SK-N-SH (cell line): Measurements from ENCODE around the gene FGD4. TPM values are rescaled to one million over a fixed set of nuclear protein-coding genes. Genes with fewer than 3 reads are reported as not detected.

ENCODE experiments used
- CTCF ChIA-PET: fragments of 300-600, 350-600 bp; formaldehyde crosslinking; extraction: SDS; loops from one replicate; lab custom pipeline; 2021; lab: Yijun Ruan, JAX
- POLR2A ChIA-PET: fragments of 350-600 bp; sonication (Branson Sonifier 250); formaldehyde crosslinking; extraction: SDS; loops from one replicate; lab custom pipeline; 2020; ENCODE audit warnings: antibody characterized with exemption, inconsistent platforms; lab: Yijun Ruan, JAX
- DNase-seq: peaks from one replicate; pipeline ENCODE4 v3.0.0; 2012
- H2AFZ ChIP-seq: fragments of 200-600 bp; sonication (generic); 2 replicates; pipeline ENCODE4 v1.8.1; 2016; ENCODE audit warnings: antibody characterized with exemption, mild to moderate bottlenecking, low read depth
- H3F3A ChIP-seq: fragments of 200-600 bp; sonication (generic); replicated peaks from 2 replicates; pipeline ENCODE3; 2016; ENCODE audit warnings: antibody characterized with exemption, mild to moderate bottlenecking; ENCODE audit not compliant: insufficient read depth
- H3K27ac ChIP-seq, 2 experiments: fragments of 200-500 bp in 1 of 2; fragments of 200-600 bp in 1 of 2; sonication (Bioruptor generic) in 1 of 2; sonication (generic), shearing (Covaris generic) in 1 of 2; 2 replicates each; pipeline versions ENCODE4 v1.5.1 to v1.6.1; 2014 to 2016; ENCODE audit warnings: low read depth in 2 of 2, inconsistent platforms in 1 of 2, low read length in 1 of 2, mild to moderate bottlenecking in 1 of 2, mixed read lengths in 1 of 2
- H3K27me3 ChIP-seq: fragments of 200-600 bp; sonication (generic), shearing (Covaris generic); 2 replicates; pipeline ENCODE4 v1.6.1; 2016; ENCODE audit warnings: mixed run types; ENCODE audit not compliant: insufficient read depth
- H3K36me3 ChIP-seq, 2 experiments: fragments of 200-500 bp in 1 of 2; fragments of 200-600 bp in 1 of 2; sonication (Bioruptor generic) in 1 of 2; sonication (generic) in 1 of 2; replicated peaks in 1 of 2; 2 replicates each; pipeline versions ENCODE3 to v1.5.1; 2014 to 2016; ENCODE audit warnings: low read length in 1 of 2, mild to moderate bottlenecking in 1 of 2; ENCODE audit not compliant: insufficient read depth in 2 of 2, control insufficient read depth in 1 of 2
- H3K4me1 ChIP-seq, 2 experiments: fragments of 200-500 bp in 1 of 2; fragments of 200-600 bp in 1 of 2; sonication (Bioruptor generic) in 1 of 2; sonication (generic), shearing (Covaris generic) in 1 of 2; 2 replicates each; pipeline versions ENCODE4 v1.5.1 to v1.6.1; 2014 to 2016; ENCODE audit warnings: low read depth in 1 of 2, low read length in 1 of 2, mixed run types in 1 of 2; ENCODE audit not compliant: insufficient read depth in 2 of 2, control insufficient read depth in 1 of 2
- H3K4me2 ChIP-seq: fragments of 200-600 bp; sonication (generic), shearing (Covaris generic); 2 replicates; pipeline ENCODE4 v1.6.1; 2017; ENCODE audit warnings: mixed run types
- H3K4me3 ChIP-seq, 2 experiments: fragments of 200-500 bp in 1 of 2; fragments of 200-600 bp in 1 of 2; sonication (Bioruptor generic) in 1 of 2; sonication (generic), shearing (Covaris generic) in 1 of 2; 2 replicates each; pipeline versions ENCODE4 v1.5.1 to v1.8.1; 2014 to 2016; ENCODE audit warnings: low read depth in 2 of 2, inconsistent platforms in 1 of 2, low read length in 1 of 2, mild to moderate bottlenecking in 1 of 2, mixed read lengths in 1 of 2, moderate library complexity in 1 of 2
- H3K79me2 ChIP-seq: fragments of 200-600 bp; sonication (generic); 2 replicates; pipeline ENCODE4 v1.8.1; 2017; ENCODE audit warnings: mild to moderate bottlenecking; ENCODE audit not compliant: insufficient read depth
- H3K9ac ChIP-seq: fragments of 200-600 bp; sonication (generic); 2 replicates; pipeline ENCODE4 v1.6.1; 2017; ENCODE audit warnings: mixed run types
- H3K9me2 ChIP-seq: fragments of 200-600 bp; sonication (generic); 2 replicates; pipeline ENCODE4 v1.6.1; 2017; ENCODE audit warnings: mixed run types
- H3K9me3 ChIP-seq: fragments of 200-600 bp; sonication (generic); 2 replicates; pipeline ENCODE4 v1.6.1; 2017; ENCODE audit warnings: mixed run types, mild to moderate bottlenecking, moderate library complexity
- H4K20me1 ChIP-seq: fragments of 200-600 bp; sonication (generic); 2 replicates; pipeline ENCODE4 v1.6.1; 2017; ENCODE audit warnings: mild to moderate bottlenecking, mixed run types; ENCODE audit not compliant: insufficient read depth
- EP300 ChIP-seq, 2 experiments: IDR thresholded peaks; 2 replicates each; pipeline versions ENCODE4 v1.4.0 to v1.6.1; 2012; ENCODE audit warnings: borderline replicate concordance in 1 of 2, low read depth in 1 of 2, low read length in 1 of 2
- EZH2phosphoT487 ChIP-seq: fragments of 200-600 bp; sonication (generic); IDR thresholded peaks from 2 replicates; pipeline ENCODE4 v1.6.1; 2017; ENCODE audit warnings: low read depth, mixed run types, mild to moderate bottlenecking, antibody characterized with exemption, moderate library complexity, borderline replicate concordance
- FOXJ3 ChIP-seq: sonication (generic); formaldehyde crosslinking; IDR thresholded peaks from 2 replicates; pipeline ENCODE4 v1.5.1; 2020; ENCODE audit warnings: mild to moderate bottlenecking, missing genetic modification reagents
- FOXM1 ChIP-seq: IDR thresholded peaks from 2 replicates; pipeline ENCODE4 v1.4.0; 2012; ENCODE audit warnings: low read depth, mild to moderate bottlenecking
- GABPA ChIP-seq: IDR thresholded peaks from 2 replicates; pipeline ENCODE4 v1.4.0; 2012; ENCODE audit warnings: low read depth, mild to moderate bottlenecking
- GATA2 ChIP-seq: sonication (generic); formaldehyde crosslinking; IDR thresholded peaks from 2 replicates; pipeline ENCODE4 v1.5.0; 2020; ENCODE audit warnings: mild to moderate bottlenecking, missing genetic modification reagents
- JUND ChIP-seq: IDR thresholded peaks from 2 replicates; pipeline ENCODE4 v1.4.0; 2012
- MXI1 ChIP-seq: IDR thresholded peaks from 2 replicates; pipeline ENCODE4 v1.6.1; 2012; ENCODE audit warnings: mild to moderate bottlenecking, low read depth, low read length, improper control_type of control experiment
- NFIC ChIP-seq: IDR thresholded peaks from 2 replicates; pipeline ENCODE4 v1.4.0; 2012; ENCODE audit warnings: borderline replicate concordance
- NRF1 ChIP-seq: IDR thresholded peaks from 2 replicates; pipeline ENCODE4 v1.6.1; 2012; ENCODE audit warnings: low read depth, mild to moderate bottlenecking, low read length
- RCOR1 ChIP-seq: fragments of 150-350 bp; IDR thresholded peaks from 2 replicates; pipeline ENCODE4 v1.6.1; 2017; ENCODE audit warnings: antibody characterized with exemption, low read length
- SIN3A ChIP-seq: IDR thresholded peaks from 2 replicates; pipeline ENCODE4 v1.6.1; 2012; ENCODE audit warnings: low read depth, mild to moderate bottlenecking, low read length, moderate library complexity, borderline replicate concordance
- SMC3 ChIP-seq: IDR thresholded peaks from 2 replicates; pipeline ENCODE4 v1.6.1; 2012; ENCODE audit warnings: low read depth, low read length, improper control_type of control experiment
- TAF1 ChIP-seq: IDR thresholded peaks from 2 replicates; pipeline ENCODE4 v1.6.1; 2012; ENCODE audit warnings: low read depth, mild to moderate bottlenecking, low read length, moderate library complexity, borderline replicate concordance
- YY1 ChIP-seq: IDR thresholded peaks from 2 replicates; pipeline ENCODE4 v1.4.0; 2012; ENCODE audit warnings: low read depth, mild to moderate bottlenecking
- WGBS: methylation state at CpG from one replicate; pipeline ENCODE4 v1.1.6; 2017; ENCODE audit warnings: low lambda C conversion rate; 5-methylcytosine and 5-hydroxymethylcytosine counted together
- polyA plus RNA-seq, 3 experiments: library from polyadenylated mRNA; depleted of rRNA; stranded (reverse); fragments of >200 nt; gene quantifications; 2 replicates each; pipeline ENCODE4 v1.2.3, GENCODE V29; 2012
- TF ChIP-seq, protein P1 (sequence below): fragments of 200-600 bp; sonication (generic); IDR thresholded peaks from 2 replicates; pipeline ENCODE4 v1.6.1; 2017; ENCODE audit warnings: antibody characterized with exemption, mild to moderate bottlenecking, moderate library complexity
- TF ChIP-seq, protein P2 (sequence below): IDR thresholded peaks from 2 replicates; pipeline ENCODE4 v1.4.0; 2012; ENCODE audit warnings: low read depth, borderline replicate concordance

Gene FGD4
- polyA plus RNA-seq, 1 of the 3 experiments (the other 2 are of a cell fraction) = 0.26 TPM

DNA sequence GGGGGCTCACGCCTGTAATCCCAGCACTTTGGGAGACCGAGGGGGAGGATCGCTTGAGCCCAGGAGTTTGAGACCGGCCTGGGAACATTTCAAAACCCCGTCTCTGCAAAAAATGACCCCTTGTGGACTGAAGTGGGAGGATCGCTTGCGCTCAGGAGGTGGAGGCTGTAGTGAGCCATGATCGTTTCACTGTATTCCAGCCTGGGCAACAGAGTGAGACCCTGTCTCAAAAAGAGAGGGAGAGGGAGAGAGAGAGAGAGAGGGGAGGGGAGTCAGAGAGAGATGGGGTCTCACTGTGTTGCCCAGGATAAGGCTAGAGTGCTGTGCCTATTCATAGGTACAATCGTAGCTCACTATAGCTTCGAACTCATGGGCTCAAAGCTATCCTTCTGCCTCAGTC, 2.8 kb downstream of the FGD4 start:
- POLR2A ChIA-PET = no interaction called here
- H3K9ac ChIP-seq = no peak overlapping the region

DNA sequence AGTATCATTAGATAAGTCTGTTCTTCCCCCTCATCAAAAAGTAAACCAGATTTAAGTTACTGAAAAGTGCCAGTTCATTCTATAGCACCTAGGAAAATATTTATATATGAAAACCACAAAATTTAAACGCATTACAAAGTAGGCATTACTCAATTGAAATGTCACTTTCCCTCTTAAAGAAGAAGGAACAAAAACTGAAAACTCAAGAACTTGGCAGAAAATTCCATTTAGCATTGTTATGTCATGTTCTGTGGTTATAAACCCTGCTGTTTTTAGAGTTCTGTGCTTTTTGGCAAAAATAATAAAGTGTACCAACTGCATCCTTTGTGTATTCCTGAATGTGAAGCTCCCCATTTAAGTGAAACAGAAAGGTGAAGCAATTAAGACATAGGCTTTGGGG, 3.6 kb downstream of the FGD4 start:
- no peak for TF ChIP-seq SIN3A
- TF ChIP-seq EP300 (IDR thresholded peaks at IDR 0.05; ENCODE audit: borderline replicate concordance in 1 of 2, low read depth in 1 of 2, low read length in 1 of 2) = no peak
- TF ChIP-seq RCOR1 = no peak
- TF ChIP-seq YY1 = no peak
- no peak for TF ChIP-seq FOXM1
- TF ChIP-seq MXI1 = no peak
- no peak for TF ChIP-seq NRF1
- TF ChIP-seq JUND = no peak
- TF ChIP-seq SMC3 = no peak
- no peaks in the 10 kb centered on the region for H3K9me3 ChIP-seq
- peaks cover 0 to 9% of the 10 kb centered on the region in 2 experiments; a peak in 1 of 4 replicates for H3K4me1 ChIP-seq
- no peak overlapping the region for H2AFZ ChIP-seq
- no peaks in the 10 kb centered on the region for H4K20me1 ChIP-seq
- no peaks in the 10 kb centered on the region for H3F3A ChIP-seq
- DNase-seq = no peak
- no peak overlapping the region for H3K4me2 ChIP-seq
- H3K27ac ChIP-seq = no peak overlapping the region
- no peaks in the 10 kb centered on the region for H3K9me2 ChIP-seq
- peaks cover 18% of the 10 kb centered on the region for H3K27me3 ChIP-seq
- no peaks in the 10 kb centered on the region for H3K36me3 ChIP-seq
- no peaks in the 10 kb centered on the region for H3K79me2 ChIP-seq
- H3K9ac ChIP-seq = no peak overlapping the region
- no peak overlapping the region for H3K4me3 ChIP-seq
- 12% methylated on average over 1 of the region's 1 CpG for WGBS
- ChIA-PET POLR2A (no interaction called here), CTCF (interaction anchor here (0.7 kb wide), 1 partner anchor 111 kb away, joined by 3 read pairs; no protein-coding TSS in a partner anchor)

More for the DNA sequence above, 2.8 kb downstream of the FGD4 start:
- Histone ChIP-seq H3F3A (peaks cover 3% of the 10 kb centered on the region), H3K27ac (no peak overlapping the region), H3K79me2 (no peaks in the 10 kb centered on the region), H3K36me3 (no peaks in the 10 kb centered on the region), H3K9me3 (no peaks in the 10 kb centered on the region), H3K27me3 (peaks cover 18% of the 10 kb centered on the region), H3K4me1 (peaks cover 0 to 9% of the 10 kb centered on the region in 2 experiments; a peak in 1 of 4 replicates)
- CTCF ChIA-PET = interaction anchor here (0.7 kb wide), 1 partner anchor 112 kb away, joined by 3 read pairs; no protein-coding TSS in a partner anchor
- WGBS = 56% methylated on average over 10 of the region's 10 CpGs
- TF ChIP-seq, protein P1, sequence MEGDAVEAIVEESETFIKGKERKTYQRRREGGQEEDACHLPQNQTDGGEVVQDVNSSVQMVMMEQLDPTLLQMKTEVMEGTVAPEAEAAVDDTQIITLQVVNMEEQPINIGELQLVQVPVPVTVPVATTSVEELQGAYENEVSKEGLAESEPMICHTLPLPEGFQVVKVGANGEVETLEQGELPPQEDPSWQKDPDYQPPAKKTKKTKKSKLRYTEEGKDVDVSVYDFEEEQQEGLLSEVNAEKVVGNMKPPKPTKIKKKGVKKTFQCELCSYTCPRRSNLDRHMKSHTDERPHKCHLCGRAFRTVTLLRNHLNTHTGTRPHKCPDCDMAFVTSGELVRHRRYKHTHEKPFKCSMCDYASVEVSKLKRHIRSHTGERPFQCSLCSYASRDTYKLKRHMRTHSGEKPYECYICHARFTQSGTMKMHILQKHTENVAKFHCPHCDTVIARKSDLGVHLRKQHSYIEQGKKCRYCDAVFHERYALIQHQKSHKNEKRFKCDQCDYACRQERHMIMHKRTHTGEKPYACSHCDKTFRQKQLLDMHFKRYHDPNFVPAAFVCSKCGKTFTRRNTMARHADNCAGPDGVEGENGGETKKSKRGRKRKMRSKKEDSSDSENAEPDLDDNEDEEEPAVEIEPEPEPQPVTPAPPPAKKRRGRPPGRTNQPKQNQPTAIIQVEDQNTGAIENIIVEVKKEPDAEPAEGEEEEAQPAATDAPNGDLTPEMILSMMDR = peak; percentile 9; the same call in 1 of the 2 replicates
- TF ChIP-seq GATA2 (CRISPR knock-in tag) = no peak
- TF ChIP-seq, all 33 proteins: peak for 1
- DNase-seq = no peak
- H3K4me3 ChIP-seq = no peak overlapping the region
- no peak overlapping the region for H3K4me2 ChIP-seq
- no peak overlapping the region for H2AFZ ChIP-seq
- no peaks in the 10 kb centered on the region for H3K9me2 ChIP-seq
- H4K20me1 ChIP-seq = no peaks in the 10 kb centered on the region

DNA sequence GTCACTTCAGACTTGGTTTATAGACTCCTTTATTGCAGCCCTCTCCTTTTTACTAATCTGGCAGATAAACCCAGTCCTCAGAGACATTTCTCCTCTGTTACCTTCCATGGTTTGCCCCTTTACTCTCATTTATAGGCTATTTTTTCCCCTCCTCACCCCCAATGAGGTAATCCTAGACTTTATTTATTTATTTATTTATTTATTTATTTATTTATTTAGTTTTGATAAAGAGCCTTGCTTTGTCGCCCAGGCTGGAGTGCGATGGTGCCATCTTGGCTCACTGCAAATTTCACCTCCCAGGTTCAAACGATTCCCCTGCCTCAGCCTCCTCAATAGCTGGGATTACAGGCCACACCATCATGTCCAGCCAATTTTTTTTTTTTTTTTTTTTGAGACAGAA, 8.4 kb downstream of the FGD4 start:
- no peaks in the 10 kb centered on the region for H3F3A ChIP-seq
- H3K4me2 ChIP-seq = no peak overlapping the region
- no peaks in the 10 kb centered on the region for H3K79me2 ChIP-seq
- H3K4me3 ChIP-seq = no peak overlapping the region
- no peaks in the 10 kb centered on the region for H4K20me1 ChIP-seq
- H3K9me2 ChIP-seq = no peaks in the 10 kb centered on the region
- H3K27ac ChIP-seq = no peak overlapping the region
- H3K4me1 ChIP-seq = no peaks in the 10 kb centered on the region
- no peaks in the 10 kb centered on the region for H3K36me3 ChIP-seq
- no peaks in the 10 kb centered on the region for H3K9me3 ChIP-seq
- H3K27me3 ChIP-seq = no peaks in the 10 kb centered on the region
- H2AFZ ChIP-seq = no peak overlapping the region
- whole genome bisulfite sequencing = 89% methylated on average over 3 of the region's 3 CpGs
- no peak for DNase-seq
- ChIA-PET POLR2A (interaction anchor here (0.6 kb wide), 1 partner anchor 254 kb away, joined by 5 read pairs; no protein-coding TSS in a partner anchor), CTCF (no interaction called here)
- no peak overlapping the region for H3K9ac ChIP-seq
- TF ChIP-seq NFIC = no peak
- no peak for TF ChIP-seq FOXM1
- no peak for TF ChIP-seq EP300 (IDR thresholded peaks at IDR 0.05; ENCODE audit: borderline replicate concordance in 1 of 2, low read depth in 1 of 2, low read length in 1 of 2)
- no peak for TF ChIP-seq EZH2phosphoT487
- no peak for TF ChIP-seq MXI1
- no peak for TF ChIP-seq GABPA
- no peak for TF ChIP-seq TAF1
- TF ChIP-seq, protein P2, sequence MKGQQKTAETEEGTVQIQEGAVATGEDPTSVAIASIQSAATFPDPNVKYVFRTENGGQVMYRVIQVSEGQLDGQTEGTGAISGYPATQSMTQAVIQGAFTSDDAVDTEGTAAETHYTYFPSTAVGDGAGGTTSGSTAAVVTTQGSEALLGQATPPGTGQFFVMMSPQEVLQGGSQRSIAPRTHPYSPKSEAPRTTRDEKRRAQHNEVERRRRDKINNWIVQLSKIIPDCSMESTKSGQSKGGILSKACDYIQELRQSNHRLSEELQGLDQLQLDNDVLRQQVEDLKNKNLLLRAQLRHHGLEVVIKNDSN = no peak
- TF ChIP-seq NRF1 = no peak
- no peak for TF ChIP-seq SIN3A
- TF ChIP-seq YY1 = no peak
- TF ChIP-seq FOXJ3 = no peak
- TF ChIP-seq JUND = no peak
- TF ChIP-seq RCOR1 = no peak
- TF ChIP-seq SMC3 = no peak
